ENCODE results near the gene XPO1.

The XPO1 gene

DNA sequence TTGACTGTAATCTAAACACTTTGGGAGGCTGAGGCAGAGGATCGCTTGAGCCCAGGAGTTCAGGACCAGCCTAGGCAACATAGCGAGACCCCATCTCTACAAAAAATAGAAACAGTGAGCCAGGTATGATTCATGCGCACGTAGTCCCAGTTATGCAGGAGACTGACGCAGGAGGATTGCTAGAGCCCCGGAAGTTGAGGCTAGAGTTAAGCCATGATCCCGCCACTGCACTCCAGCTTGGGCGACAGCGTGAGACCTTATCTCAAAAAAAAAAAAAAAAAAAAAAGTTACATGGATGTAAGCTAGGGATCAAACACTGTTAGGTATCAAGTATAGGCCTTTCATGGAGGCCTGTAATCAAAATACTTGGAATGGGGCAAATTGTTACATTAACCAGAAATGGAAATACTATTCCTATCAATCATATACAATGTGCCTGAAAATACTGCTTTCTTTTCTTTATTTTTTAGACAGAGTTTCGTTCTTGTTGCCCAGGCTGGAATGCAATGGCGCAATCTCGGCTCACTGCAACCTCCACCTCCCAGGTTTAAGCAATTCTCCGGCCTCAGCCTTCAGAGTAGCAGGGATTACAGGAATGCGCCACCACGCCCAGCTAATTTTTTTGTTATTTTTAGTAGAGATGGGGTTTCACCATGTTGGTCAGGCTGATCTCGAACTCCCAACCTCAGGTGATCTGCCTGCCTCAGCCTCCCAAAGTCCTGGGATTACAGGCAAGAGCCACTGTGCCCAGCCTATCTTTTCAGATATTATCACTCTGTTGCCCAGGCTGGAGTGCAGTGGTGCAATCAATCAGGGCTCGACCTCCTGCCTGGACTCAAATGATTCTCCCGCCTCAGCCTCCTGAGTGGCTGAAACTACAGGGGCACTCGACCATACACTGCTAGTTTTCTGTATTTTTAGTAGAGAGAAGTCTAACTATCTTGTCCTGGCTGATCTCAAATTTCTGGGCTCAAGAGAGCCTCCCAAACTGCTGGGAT lies 27.2 kb downstream of the XPO1 start:
- H3K27ac ChIP-seq (replicated peaks; ENCODE audit: low read length) = no peak overlapping the region
- peaks cover 26 to 100% of the 10 kb centered on the region in 2 donors for H3K36me3 ChIP-seq (replicated peaks in 1 of 2; ENCODE audit: control insufficient read depth in 2 of 2, insufficient read depth in 2 of 2, low read length in 2 of 2)
- no peak overlapping the region for H3K4ac ChIP-seq (ENCODE audit: low read length)

DNA sequence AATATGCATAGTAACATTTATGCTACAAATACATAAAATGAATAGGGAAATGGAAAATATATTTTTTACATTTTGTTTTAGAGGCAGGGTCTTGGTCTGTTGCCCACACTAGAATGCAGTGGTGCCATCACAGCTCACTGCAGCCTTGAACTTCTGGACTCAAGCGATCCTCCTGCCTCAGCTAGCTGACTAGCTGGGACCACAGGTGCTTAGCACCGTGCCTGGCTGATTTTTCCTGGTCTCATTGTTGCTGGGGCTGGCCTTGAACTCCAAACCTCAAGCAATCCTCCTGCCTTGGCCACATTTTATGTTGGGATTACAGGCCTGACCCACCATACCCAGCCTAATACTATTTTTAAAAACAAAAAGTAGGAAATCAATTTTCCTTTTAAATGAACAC lies 33.2 kb downstream of the XPO1 start:
- Histone ChIP-seq H3K27me3 (ENCODE audit: control insufficient read depth in 3 of 3, insufficient read depth in 3 of 3, low read depth in 1 of 3, low read length in 3 of 3) (no peaks in the 10 kb centered on the region), H2BK5ac (ENCODE audit: low read length) (no peak overlapping the region), H2AK5ac (ENCODE audit: low read depth, low read length) (no peak overlapping the region), H2AFZ (ENCODE audit: low read length) (no peak overlapping the region), H3K14ac (ENCODE audit: low read length) (no peak overlapping the region), H2BK120ac (ENCODE audit: low read depth, low read length) (no peak overlapping the region), H3K23ac (ENCODE audit: low read depth, low read length, poor library complexity) (no peak overlapping the region), H4K8ac (ENCODE audit: low read depth, low read length) (no peak overlapping the region), H3K27ac (replicated peaks; ENCODE audit: low read length) (no peak overlapping the region), H3K4me2 (ENCODE audit: insufficient read depth, low read length, poor library complexity, severe bottlenecking) (no peak overlapping the region), H4K91ac (ENCODE audit: low read depth, low read length, poor library complexity) (no peak overlapping the region), H3K4me1 (ENCODE audit: control insufficient read depth in 2 of 2, insufficient read depth in 1 of 2, low read depth in 1 of 2, low read length in 2 of 2) (no peaks in the 10 kb centered on the region), H3K79me1 (ENCODE audit: low read depth, low read length) (peaks cover 6% of the 10 kb centered on the region), H3K9me3 (replicated peaks in 1 of 2; ENCODE audit: control insufficient read depth in 2 of 2, insufficient read depth in 1 of 2, low read depth in 1 of 2, low read length in 2 of 2) (peaks cover 0 to 2% of the 10 kb centered on the region in 2 donors), H3K4me3 (ENCODE audit: low read length in 2 of 2) (no peak overlapping the region), H2BK15ac (ENCODE audit: low read length) (no peak overlapping the region), H3K9ac (ENCODE audit: low read depth, low read length, poor library complexity) (no peak overlapping the region), H3K4ac (ENCODE audit: low read length) (no peak overlapping the region), H2BK12ac (ENCODE audit: low read length) (no peak overlapping the region), H3K18ac (ENCODE audit: low read length) (no peak overlapping the region), H3K36me3 (replicated peaks in 1 of 2; ENCODE audit: control insufficient read depth in 2 of 2, insufficient read depth in 2 of 2, low read length in 2 of 2) (peaks cover 25 to 99% of the 10 kb centered on the region in 2 donors)
- DNase-seq (ENCODE audit: low spot score) = no peak
- no CpG with 5 or more reads among the region's 2 CpGs for WGBS, 2 donors (ENCODE audit: extremely low coverage in 2 of 2, insufficient read length in 2 of 2, insufficient replicate concordance in 1 of 2)

More for the DNA sequence above, 27.2 kb downstream of the XPO1 start:
- no peak for DNase-seq (ENCODE audit: low spot score)
- no peak overlapping the region for H2BK12ac ChIP-seq (ENCODE audit: low read length)
- H2BK5ac ChIP-seq (ENCODE audit: low read length) = no peak overlapping the region
- no peak overlapping the region for H3K18ac ChIP-seq (ENCODE audit: low read length)
- no peak overlapping the region for H2AK5ac ChIP-seq (ENCODE audit: low read depth, low read length)
- H3K9me3 ChIP-seq (replicated peaks in 1 of 2; ENCODE audit: control insufficient read depth in 2 of 2, insufficient read depth in 1 of 2, low read depth in 1 of 2, low read length in 2 of 2) = no peaks in the 10 kb centered on the region
- H4K8ac ChIP-seq (ENCODE audit: low read depth, low read length) = no peak overlapping the region
- H3K9ac ChIP-seq (ENCODE audit: low read depth, low read length, poor library complexity) = no peak overlapping the region
- H3K27me3 ChIP-seq (ENCODE audit: control insufficient read depth in 3 of 3, insufficient read depth in 3 of 3, low read depth in 1 of 3, low read length in 3 of 3) = no peaks in the 10 kb centered on the region
- no peaks in the 10 kb centered on the region for H3K4me1 ChIP-seq (ENCODE audit: control insufficient read depth in 2 of 2, insufficient read depth in 1 of 2, low read depth in 1 of 2, low read length in 2 of 2)
- H4K91ac ChIP-seq (ENCODE audit: low read depth, low read length, poor library complexity) = no peak overlapping the region
- no peak overlapping the region for H3K4me3 ChIP-seq (ENCODE audit: low read length in 2 of 2)
- peaks cover 14% of the 10 kb centered on the region for H3K79me1 ChIP-seq (ENCODE audit: low read depth, low read length)
- no peak overlapping the region for H3K23ac ChIP-seq (ENCODE audit: low read depth, low read length, poor library complexity)
- no peak overlapping the region for H2BK120ac ChIP-seq (ENCODE audit: low read depth, low read length)
- WGBS, 2 donors (ENCODE audit: extremely low coverage in 2 of 2, insufficient read length in 2 of 2, insufficient replicate concordance in 1 of 2) = no CpG with 5 or more reads among the region's 19 CpGs
- no peak overlapping the region for H2AFZ ChIP-seq (ENCODE audit: low read length)
- H2BK15ac ChIP-seq (ENCODE audit: low read length) = no peak overlapping the region
- no peak overlapping the region for H3K4me2 ChIP-seq (ENCODE audit: insufficient read depth, low read length, poor library complexity, severe bottlenecking)
- no peak overlapping the region for H3K14ac ChIP-seq (ENCODE audit: low read length)

DNA sequence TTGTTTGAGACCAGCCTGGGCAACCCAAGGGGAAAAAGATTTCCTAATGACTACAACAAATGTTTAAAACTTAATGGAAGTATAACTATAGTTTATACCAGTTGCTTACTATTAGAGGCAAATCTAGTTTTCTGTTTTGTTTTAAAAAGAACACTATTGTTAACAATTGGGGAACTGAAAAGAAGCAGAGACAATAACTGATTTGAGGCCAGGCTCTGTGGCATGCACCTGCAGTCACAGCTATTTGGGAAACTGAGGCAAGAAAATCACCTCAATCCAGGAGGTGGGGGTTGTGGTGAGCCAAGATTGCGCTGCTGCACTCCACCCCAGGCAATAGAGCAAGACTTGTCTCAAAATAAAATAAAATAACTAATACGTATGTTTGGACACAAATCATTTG lies 39.1 kb downstream of the XPO1 start:
- Histone ChIP-seq H3K18ac (ENCODE audit: low read length) (no peak overlapping the region), H2AK5ac (ENCODE audit: low read depth, low read length) (no peak overlapping the region), H3K79me1 (ENCODE audit: low read depth, low read length) (peaks cover 2% of the 10 kb centered on the region), H2BK12ac (ENCODE audit: low read length) (no peak overlapping the region), H4K91ac (ENCODE audit: low read depth, low read length, poor library complexity) (no peak overlapping the region), H3K9ac (ENCODE audit: low read depth, low read length, poor library complexity) (no peak overlapping the region), H2BK120ac (ENCODE audit: low read depth, low read length) (no peak overlapping the region), H3K14ac (ENCODE audit: low read length) (no peak overlapping the region), H3K23ac (ENCODE audit: low read depth, low read length, poor library complexity) (no peak overlapping the region), H2AFZ (ENCODE audit: low read length) (no peak overlapping the region), H3K36me3 (replicated peaks in 1 of 2; ENCODE audit: control insufficient read depth in 2 of 2, insufficient read depth in 2 of 2, low read length in 2 of 2) (peaks cover 30 to 99% of the 10 kb centered on the region in 2 donors), H2BK15ac (ENCODE audit: low read length) (no peak overlapping the region), H3K4me2 (ENCODE audit: insufficient read depth, low read length, poor library complexity, severe bottlenecking) (no peak overlapping the region), H2BK5ac (ENCODE audit: low read length) (no peak overlapping the region), H3K4me1 (ENCODE audit: control insufficient read depth in 2 of 2, insufficient read depth in 1 of 2, low read depth in 1 of 2, low read length in 2 of 2) (no peaks in the 10 kb centered on the region), H3K27me3 (ENCODE audit: control insufficient read depth in 3 of 3, insufficient read depth in 3 of 3, low read depth in 1 of 3, low read length in 3 of 3) (no peaks in the 10 kb centered on the region), H3K4ac (ENCODE audit: low read length) (no peak overlapping the region), H3K4me3 (ENCODE audit: low read length in 2 of 2) (no peak overlapping the region), H3K27ac (replicated peaks; ENCODE audit: low read length) (no peak overlapping the region), H3K9me3 (replicated peaks in 1 of 2; ENCODE audit: control insufficient read depth in 2 of 2, insufficient read depth in 1 of 2, low read depth in 1 of 2, low read length in 2 of 2) (no peaks in the 10 kb centered on the region), H4K8ac (ENCODE audit: low read depth, low read length) (no peak overlapping the region)
- DNase-seq (ENCODE audit: low spot score) = no peak
- no CpG with 5 or more reads among the region's 2 CpGs for WGBS, 2 donors (ENCODE audit: extremely low coverage in 2 of 2, insufficient read length in 2 of 2, insufficient replicate concordance in 1 of 2)

DNA sequence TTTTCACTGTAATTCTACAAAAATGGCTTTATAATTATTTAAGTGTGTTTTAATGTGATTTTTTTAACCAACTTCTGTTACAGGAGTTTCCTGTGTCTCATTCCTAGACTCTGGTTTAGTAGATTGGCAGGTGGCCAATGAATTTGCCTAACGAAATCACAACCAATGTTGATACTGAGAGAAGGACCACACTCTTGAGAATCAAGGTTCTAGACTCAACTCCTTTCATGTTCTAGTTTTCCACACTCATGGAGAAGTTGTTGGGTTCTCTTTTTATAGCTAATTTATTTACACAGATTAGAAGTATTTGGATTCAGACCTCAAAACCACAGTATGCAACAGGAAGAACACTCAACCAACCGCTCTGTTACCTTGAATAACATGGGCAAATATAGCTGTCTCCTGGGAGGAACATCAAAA lies 44.6 kb downstream of the XPO1 start:
- no peak overlapping the region for H3K23ac ChIP-seq (ENCODE audit: low read depth, low read length, poor library complexity)
- DNase-seq (ENCODE audit: low spot score) = no peak
- H3K9ac ChIP-seq (ENCODE audit: low read depth, low read length, poor library complexity) = no peak overlapping the region
- H2BK15ac ChIP-seq (ENCODE audit: low read length) = no peak overlapping the region
- no peak overlapping the region for H3K4ac ChIP-seq (ENCODE audit: low read length)
- no peak overlapping the region for H3K18ac ChIP-seq (ENCODE audit: low read length)
- no peaks in the 10 kb centered on the region for H3K27me3 ChIP-seq (ENCODE audit: control insufficient read depth in 3 of 3, insufficient read depth in 3 of 3, low read depth in 1 of 3, low read length in 3 of 3)
- no peak overlapping the region for H2BK5ac ChIP-seq (ENCODE audit: low read length)
- H3K27ac ChIP-seq (replicated peaks; ENCODE audit: low read length) = no peak overlapping the region
- no peak overlapping the region for H2AK5ac ChIP-seq (ENCODE audit: low read depth, low read length)
- no peak overlapping the region for H3K4me2 ChIP-seq (ENCODE audit: insufficient read depth, low read length, poor library complexity, severe bottlenecking)
- H3K14ac ChIP-seq (ENCODE audit: low read length) = no peak overlapping the region
- no peaks in the 10 kb centered on the region for H3K9me3 ChIP-seq (replicated peaks in 1 of 2; ENCODE audit: control insufficient read depth in 2 of 2, insufficient read depth in 1 of 2, low read depth in 1 of 2, low read length in 2 of 2)
- no peak overlapping the region for H3K4me3 ChIP-seq (ENCODE audit: low read length in 2 of 2)
- no peak overlapping the region for H4K8ac ChIP-seq (ENCODE audit: low read depth, low read length)
- H4K91ac ChIP-seq (ENCODE audit: low read depth, low read length, poor library complexity) = no peak overlapping the region
- no peak overlapping the region for H2BK12ac ChIP-seq (ENCODE audit: low read length)
- no CpG with 5 or more reads among the region's 2 CpGs for WGBS, 2 donors (ENCODE audit: extremely low coverage in 2 of 2, insufficient read length in 2 of 2, insufficient replicate concordance in 1 of 2)
- H3K4me1 ChIP-seq (ENCODE audit: control insufficient read depth in 2 of 2, insufficient read depth in 1 of 2, low read depth in 1 of 2, low read length in 2 of 2) = no peaks in the 10 kb centered on the region
- no peak overlapping the region for H2AFZ ChIP-seq (ENCODE audit: low read length)
- H3K79me1 ChIP-seq (ENCODE audit: low read depth, low read length) = no peaks in the 10 kb centered on the region
- H2BK120ac ChIP-seq (ENCODE audit: low read depth, low read length) = no peak overlapping the region
- peaks cover 27 to 100% of the 10 kb centered on the region in 2 donors for H3K36me3 ChIP-seq (replicated peaks in 1 of 2; ENCODE audit: control insufficient read depth in 2 of 2, insufficient read depth in 2 of 2, low read length in 2 of 2)
